Panc1 (cell line): ENCODE results near the gene SBNO2. TPM values are rescaled to one million over a fixed set of nuclear protein-coding genes. Genes with fewer than 3 reads are reported as not detected.

Experiments used
- ATAC-seq: fragments of 200-7000 bp; cut with Tn5 transposase; 2 replicates; pipeline ENCODE4 v1.9.1; 2020; ENCODE audit warnings: mild to moderate bottlenecking, moderate library complexity
- BruUV-seq: library from RNA; stranded (reverse); fragments of 400-500 nt; replicated peaks from 2 replicates; lab custom pipeline; 2021; lab: Mats Ljungman, UMichigan
- CTCF ChIA-PET: fragments of 300-600 bp; sonication (Branson Sonifier 250); formaldehyde crosslinking; loops from one replicate; lab custom pipeline; 2022; ENCODE audit warnings: antibody characterized with exemption; lab: Charles Lee
- POLR2A ChIA-PET: fragments of 300-600 bp; sonication (Branson Sonifier 250); formaldehyde crosslinking; loops from one replicate; lab custom pipeline; 2022; ENCODE audit warnings: antibody characterized with exemption; lab: Charles Lee
- DNase-seq: peaks from one replicate; pipeline ENCODE4 v3.0.0-alpha.2; 2010; ENCODE audit warnings: low read depth, low spot score
- H3K27ac ChIP-seq: 2 replicates; pipeline ENCODE4 v1.5.1; 2011; ENCODE audit warnings: mild to moderate bottlenecking, low read length, inconsistent platforms
- H3K27me3 ChIP-seq: fragments of 200-500 bp; sonication (Bioruptor generic); 2 replicates; pipeline ENCODE4 v1.6.0; 2014; ENCODE audit warnings: low read length, inconsistent platforms; ENCODE audit not compliant: control insufficient read depth, insufficient read depth
- H3K36me3 ChIP-seq: fragments of 200-500 bp; sonication (Bioruptor generic); 2 replicates; pipeline ENCODE4 v1.5.1; 2014; ENCODE audit warnings: inconsistent platforms, mild to moderate bottlenecking, low read length, moderate library complexity; ENCODE audit not compliant: control insufficient read depth, insufficient read depth
- H3K4me1 ChIP-seq: 2 replicates; pipeline ENCODE4 v1.5.1; 2011; ENCODE audit warnings: inconsistent platforms, mild to moderate bottlenecking, low read length, moderate library complexity; ENCODE audit not compliant: control insufficient read depth, insufficient read depth
- H3K4me3 ChIP-seq, 2 experiments: 2 replicates each; pipeline ENCODE4 v1.5.1; 2011 to 2012; ENCODE audit warnings: low read depth in 2 of 2, low read length in 2 of 2, mild to moderate bottlenecking in 2 of 2, inconsistent platforms in 1 of 2, moderate library complexity in 1 of 2
- H3K9me3 ChIP-seq: fragments of 200-500 bp; sonication (Bioruptor generic); 2 replicates; pipeline ENCODE4 v1.5.1; 2014; ENCODE audit warnings: low read depth, mild to moderate bottlenecking, inconsistent platforms, low read length, moderate library complexity; ENCODE audit not compliant: control insufficient read depth, insufficient read depth
- POLR2AphosphoS5 ChIP-seq: IDR thresholded peaks from 2 replicates; pipeline ENCODE4 v1.6.1; 2012; ENCODE audit warnings: mild to moderate bottlenecking, low read depth, low read length, moderate library complexity
- SIN3A ChIP-seq: IDR thresholded peaks from 2 replicates; pipeline ENCODE4 v1.6.1; 2012; ENCODE audit warnings: low read depth, mild to moderate bottlenecking, low read length, moderate library complexity, borderline replicate concordance; ENCODE audit not compliant: insufficient read depth
- TCF7L2 ChIP-seq: IDR thresholded peaks from 2 replicates; pipeline ENCODE4 v1.6.1; 2011; ENCODE audit warnings: mild to moderate bottlenecking, low read depth, low read length, inconsistent platforms
- in situ Hi-C: cut with HindIII; loops from 2 replicates; pipeline ENCODE4 v1.10.0; 2016; ENCODE audit warnings: low sequenced_read_pairs, low pct_unique_long_range_greater_than_20kb
- intact Hi-C: fragments of 100-400 bp; cut with micrococcal nuclease; formaldehyde crosslinking; loops from one replicate; pipeline ENCODE4 v1.10.0; 2022; ENCODE audit not compliant: unreplicated experiment
- total RNA-seq: library from RNA; stranded (reverse); gene quantifications from one replicate; pipeline ENCODE4 v1.2.1, GENCODE V29; 2021; ENCODE audit not compliant: unreplicated experiment
- TF ChIP-seq, protein P1 (sequence below): fragments of 450-650 bp; IDR thresholded peaks from 2 replicates; pipeline ENCODE4 v1.5.1; 2017; ENCODE audit warnings: mild to moderate bottlenecking
- TF ChIP-seq, protein P2 (sequence below), 2 experiments: IDR thresholded peaks; 2 replicates each; pipeline ENCODE4 v1.6.1; 2011 to 2012; ENCODE audit warnings: low read depth in 2 of 2, control low read depth in 1 of 2, low read length in 1 of 2, mild to moderate bottlenecking in 1 of 2, moderate library complexity in 1 of 2; ENCODE audit not compliant: insufficient read depth in 1 of 2

SBNO2 gene
- total RNA-seq, 1 experiment from 2014 or later = 101 TPM

DNA sequence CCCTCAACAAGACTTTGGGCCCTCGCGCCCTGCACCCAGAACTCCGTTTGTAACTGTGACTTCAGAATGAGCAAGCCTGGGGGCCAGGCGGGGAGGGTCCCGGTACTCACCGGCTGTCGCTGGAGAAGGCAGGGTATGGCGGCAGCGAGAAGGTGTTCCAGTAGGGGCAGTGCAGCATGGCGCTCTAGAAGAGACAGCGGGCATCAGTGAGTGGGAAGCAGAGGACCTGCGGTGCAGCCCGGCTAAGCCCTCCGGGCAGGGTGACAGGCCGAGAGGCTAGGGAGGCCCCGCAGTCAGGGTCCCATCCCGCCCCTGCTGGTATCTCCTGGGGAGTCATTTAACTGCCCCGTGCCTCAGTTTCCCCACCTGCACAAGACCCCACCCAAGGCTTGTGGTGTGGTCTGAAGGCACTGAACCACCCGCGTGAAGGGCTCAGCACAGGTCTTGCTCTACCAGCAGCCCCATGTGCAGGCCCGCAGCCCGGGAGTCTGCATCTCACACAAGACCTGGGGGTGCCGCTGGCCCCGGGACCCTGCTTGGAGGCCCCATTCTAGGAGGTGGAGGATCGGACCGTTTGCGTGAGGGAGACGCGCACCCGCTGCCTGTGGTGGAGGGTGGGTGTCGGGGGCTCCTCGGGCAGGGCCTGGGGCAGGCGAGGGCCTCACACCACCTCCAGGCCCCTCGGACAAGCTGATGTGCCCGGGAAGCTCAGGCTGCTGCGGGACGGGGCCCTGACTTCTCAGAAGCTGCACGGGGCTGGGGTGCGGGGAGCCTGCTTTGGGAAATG is 24.6 kb downstream of the SBNO2 start:
- DNase-seq (no peak), ATAC-seq (peak; percentile 24)
- intact Hi-C loops (no loop called here), in situ Hi-C loops (no loop called here)
- TF ChIP-seq, protein P1, sequence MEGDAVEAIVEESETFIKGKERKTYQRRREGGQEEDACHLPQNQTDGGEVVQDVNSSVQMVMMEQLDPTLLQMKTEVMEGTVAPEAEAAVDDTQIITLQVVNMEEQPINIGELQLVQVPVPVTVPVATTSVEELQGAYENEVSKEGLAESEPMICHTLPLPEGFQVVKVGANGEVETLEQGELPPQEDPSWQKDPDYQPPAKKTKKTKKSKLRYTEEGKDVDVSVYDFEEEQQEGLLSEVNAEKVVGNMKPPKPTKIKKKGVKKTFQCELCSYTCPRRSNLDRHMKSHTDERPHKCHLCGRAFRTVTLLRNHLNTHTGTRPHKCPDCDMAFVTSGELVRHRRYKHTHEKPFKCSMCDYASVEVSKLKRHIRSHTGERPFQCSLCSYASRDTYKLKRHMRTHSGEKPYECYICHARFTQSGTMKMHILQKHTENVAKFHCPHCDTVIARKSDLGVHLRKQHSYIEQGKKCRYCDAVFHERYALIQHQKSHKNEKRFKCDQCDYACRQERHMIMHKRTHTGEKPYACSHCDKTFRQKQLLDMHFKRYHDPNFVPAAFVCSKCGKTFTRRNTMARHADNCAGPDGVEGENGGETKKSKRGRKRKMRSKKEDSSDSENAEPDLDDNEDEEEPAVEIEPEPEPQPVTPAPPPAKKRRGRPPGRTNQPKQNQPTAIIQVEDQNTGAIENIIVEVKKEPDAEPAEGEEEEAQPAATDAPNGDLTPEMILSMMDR = no peak
- no peak for TF ChIP-seq TCF7L2
- TF ChIP-seq POLR2AphosphoS5 = no peak
- TF ChIP-seq, protein P2, sequence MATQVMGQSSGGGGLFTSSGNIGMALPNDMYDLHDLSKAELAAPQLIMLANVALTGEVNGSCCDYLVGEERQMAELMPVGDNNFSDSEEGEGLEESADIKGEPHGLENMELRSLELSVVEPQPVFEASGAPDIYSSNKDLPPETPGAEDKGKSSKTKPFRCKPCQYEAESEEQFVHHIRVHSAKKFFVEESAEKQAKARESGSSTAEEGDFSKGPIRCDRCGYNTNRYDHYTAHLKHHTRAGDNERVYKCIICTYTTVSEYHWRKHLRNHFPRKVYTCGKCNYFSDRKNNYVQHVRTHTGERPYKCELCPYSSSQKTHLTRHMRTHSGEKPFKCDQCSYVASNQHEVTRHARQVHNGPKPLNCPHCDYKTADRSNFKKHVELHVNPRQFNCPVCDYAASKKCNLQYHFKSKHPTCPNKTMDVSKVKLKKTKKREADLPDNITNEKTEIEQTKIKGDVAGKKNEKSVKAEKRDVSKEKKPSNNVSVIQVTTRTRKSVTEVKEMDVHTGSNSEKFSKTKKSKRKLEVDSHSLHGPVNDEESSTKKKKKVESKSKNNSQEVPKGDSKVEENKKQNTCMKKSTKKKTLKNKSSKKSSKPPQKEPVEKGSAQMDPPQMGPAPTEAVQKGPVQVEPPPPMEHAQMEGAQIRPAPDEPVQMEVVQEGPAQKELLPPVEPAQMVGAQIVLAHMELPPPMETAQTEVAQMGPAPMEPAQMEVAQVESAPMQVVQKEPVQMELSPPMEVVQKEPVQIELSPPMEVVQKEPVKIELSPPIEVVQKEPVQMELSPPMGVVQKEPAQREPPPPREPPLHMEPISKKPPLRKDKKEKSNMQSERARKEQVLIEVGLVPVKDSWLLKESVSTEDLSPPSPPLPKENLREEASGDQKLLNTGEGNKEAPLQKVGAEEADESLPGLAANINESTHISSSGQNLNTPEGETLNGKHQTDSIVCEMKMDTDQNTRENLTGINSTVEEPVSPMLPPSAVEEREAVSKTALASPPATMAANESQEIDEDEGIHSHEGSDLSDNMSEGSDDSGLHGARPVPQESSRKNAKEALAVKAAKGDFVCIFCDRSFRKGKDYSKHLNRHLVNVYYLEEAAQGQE (IDR thresholded peaks at IDR 0.05; ENCODE audit: insufficient read depth in 1 of 2, low read depth in 2 of 2, low read length in 1 of 2) = no peak
- TF ChIP-seq SIN3A = no peak
- no peak overlapping the region for H3K4me3 ChIP-seq
- peaks cover 20% of the 10 kb centered on the region for H3K4me1 ChIP-seq
- no peaks in the 10 kb centered on the region for H3K9me3 ChIP-seq
- CTCF ChIA-PET = no interaction called here
- H3K36me3 ChIP-seq = no peaks in the 10 kb centered on the region
- peak overlapping the region; percentile 56 for H3K27ac ChIP-seq
- no TSS peak for BruUV-seq
- POLR2A ChIA-PET = no interaction called here
- H3K27me3 ChIP-seq = no peaks in the 10 kb centered on the region

DNA sequence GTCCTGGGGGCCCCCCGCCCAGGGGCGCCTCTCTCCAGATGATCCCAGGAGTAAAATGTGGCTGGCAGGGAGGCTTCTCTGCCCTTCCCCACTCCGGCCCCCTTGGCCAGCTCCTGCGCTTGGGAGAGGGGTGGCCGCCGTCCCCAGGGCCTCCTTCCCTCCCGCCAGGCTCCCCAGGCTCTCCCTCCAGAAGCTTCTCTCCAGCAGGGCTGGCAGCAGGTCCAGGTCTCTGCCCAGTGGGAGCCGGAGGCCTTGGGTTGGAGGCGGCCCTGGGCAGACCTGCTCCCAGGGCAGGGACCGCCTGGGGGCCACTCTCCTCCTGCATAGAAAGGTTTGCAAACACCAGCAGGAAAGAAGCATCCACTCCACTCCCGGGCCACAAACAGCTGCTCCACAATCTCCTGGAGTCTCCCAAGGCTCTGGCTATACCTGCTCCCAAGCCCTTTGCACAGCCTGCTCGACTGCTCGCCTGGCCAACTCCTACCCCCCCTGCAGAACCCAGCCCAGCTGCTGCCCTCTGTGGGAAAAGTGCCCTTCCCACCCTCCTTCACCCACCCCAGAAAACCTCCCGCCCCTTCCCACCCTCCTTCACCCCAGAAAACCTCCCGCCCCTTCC is 26.0 kb downstream of the SBNO2 start:
- no TSS peak for BruUV-seq
- CTCF ChIA-PET = no interaction called here

More for the DNA sequence above, 26.0 kb downstream of the SBNO2 start:
- H3K27ac ChIP-seq = peak overlapping the region; percentile 77
- no peak overlapping the region for H3K4me3 ChIP-seq
- POLR2A ChIA-PET = no interaction called here
- in situ Hi-C loops (no loop called here), intact Hi-C loops (no loop called here)
- no peak for DNase-seq
- no peaks in the 10 kb centered on the region for H3K27me3 ChIP-seq
- H3K9me3 ChIP-seq = no peaks in the 10 kb centered on the region
- TF ChIP-seq POLR2AphosphoS5 (no peak), TCF7L2 (no peak), SIN3A (no peak)
- TF ChIP-seq, protein P2 (IDR thresholded peaks at IDR 0.05; ENCODE audit: insufficient read depth in 1 of 2, low read depth in 2 of 2, low read length in 1 of 2) = no peak
- TF ChIP-seq, protein P1 = no peak
- peaks cover 17% of the 10 kb centered on the region for H3K4me1 ChIP-seq
- no peaks in the 10 kb centered on the region for H3K36me3 ChIP-seq
- ATAC-seq = peak; percentile 53
